H1 (cell line): ENCODE results near the gene PCDH9. TPM values are rescaled to one million over a fixed set of nuclear protein-coding genes. Genes with fewer than 3 reads are reported as not detected.

Source experiments
- CTCF ChIA-PET: fragments of 300-600 bp; sonication (Branson Sonifier 250); formaldehyde crosslinking; loops from one replicate; lab custom pipeline; 2021; ENCODE audit not compliant: partially characterized antibody; lab: Charles Lee
- POLR2A ChIA-PET: fragments of 300-600 bp; sonication (Branson Sonifier 250); formaldehyde crosslinking; loops from one replicate; lab custom pipeline; 2021; ENCODE audit warnings: inconsistent platforms; ENCODE audit not compliant: partially characterized antibody; lab: Charles Lee
- DNase-seq, 2 experiments: peaks; one replicate each; pipeline versions ENCODE4 v3.0.0 to v3.0.0-alpha.2; 2010 to 2022; ENCODE audit warnings: low spot score in 2 of 2, low read depth in 1 of 2, mixed read lengths in 1 of 2
- FAIRE-seq: peaks from 2 replicates; lab custom pipeline; 2011; peaks lifted over from hg19 to GRCh38; lab: Jason Lieb, UNC
- H2AFZ ChIP-seq: 2 replicates; pipeline ENCODE4 v1.8.1; 2012; ENCODE audit warnings: low read length, inconsistent platforms
- H2AK5ac ChIP-seq: 2 replicates; pipeline ENCODE4 v1.6.1; 2013; ENCODE audit warnings: low read depth, low read length
- H2BK120ac ChIP-seq: replicated peaks from 2 replicates; pipeline ENCODE3; 2013; ENCODE audit warnings: low read depth, low read length, inconsistent platforms
- H2BK12ac ChIP-seq: 2 replicates; pipeline ENCODE4 v1.6.1; 2013; ENCODE audit warnings: low read depth, low read length
- H2BK15ac ChIP-seq: 2 replicates; pipeline ENCODE4 v1.6.1; 2013; ENCODE audit warnings: low read length
- H2BK20ac ChIP-seq: 2 replicates; pipeline ENCODE4 v1.6.1; 2013; ENCODE audit warnings: low read length
- H2BK5ac ChIP-seq: 2 replicates; pipeline ENCODE4 v1.6.1; 2013; ENCODE audit warnings: low read depth, low read length
- H3K14ac ChIP-seq: 2 replicates; pipeline ENCODE4 v1.6.1; 2013; ENCODE audit warnings: inconsistent platforms; ENCODE audit not compliant: insufficient read length
- H3K18ac ChIP-seq: 2 replicates; pipeline ENCODE4 v1.6.1; 2013; ENCODE audit warnings: low read length; ENCODE audit errors: extremely low read depth
- H3K23ac ChIP-seq: 2 replicates; pipeline ENCODE4 v1.6.1; 2013; ENCODE audit warnings: inconsistent platforms; ENCODE audit not compliant: insufficient read length
- H3K23me2 ChIP-seq: 2 replicates; pipeline ENCODE4 v1.6.1; 2013; ENCODE audit warnings: low read depth, low read length
- H3K27ac ChIP-seq: 2 replicates; pipeline ENCODE4 v1.6.1; 2011; ENCODE audit warnings: low read depth, low read length, inconsistent platforms
- H3K27me3 ChIP-seq, 4 experiments: replicated peaks in 1 of 4; 1 replicate in 1 of 4; 2 replicates in 3 of 4; pipeline versions ENCODE4 v1.6.1 to v1.8.1; 2011 to 2013; ENCODE audit warnings: low read length in 3 of 4, mild to moderate bottlenecking in 3 of 4, inconsistent platforms in 2 of 4, mixed read lengths in 2 of 4, moderate library complexity in 1 of 4; ENCODE audit not compliant: control insufficient read depth in 3 of 4, insufficient read depth in 3 of 4; ENCODE audit errors: extremely low read depth in 1 of 4
- H3K36me3 ChIP-seq, 4 experiments: 2 replicates each; pipeline versions ENCODE4 v1.6.1 to v1.8.1; 2011 to 2013; ENCODE audit warnings: mild to moderate bottlenecking in 4 of 4, low read length in 3 of 4, moderate library complexity in 2 of 4, control low read depth in 1 of 4, inconsistent platforms in 1 of 4; ENCODE audit not compliant: insufficient read depth in 4 of 4, control insufficient read depth in 2 of 4
- H3K4ac ChIP-seq: replicated peaks from 2 replicates; pipeline ENCODE3; 2013; ENCODE audit warnings: low read length, low read depth, mixed read lengths, inconsistent platforms; ENCODE audit not compliant: insufficient read length
- H3K4me1 ChIP-seq, 4 experiments: replicated peaks in 1 of 4; 1 replicate in 1 of 4; 2 replicates in 3 of 4; pipeline versions ENCODE4 v1.6.1 to v1.8.1; 2011 to 2013; ENCODE audit warnings: low read length in 3 of 4, inconsistent platforms in 2 of 4, mixed read lengths in 1 of 4; ENCODE audit not compliant: insufficient read depth in 4 of 4, control insufficient read depth in 3 of 4
- H3K4me2 ChIP-seq, 2 experiments: 2 replicates each; pipeline versions ENCODE4 v1.6.1 to v1.8.1; 2011 to 2013; ENCODE audit warnings: low read depth in 2 of 2, low read length in 2 of 2, control low read depth in 1 of 2, inconsistent platforms in 1 of 2, mild to moderate bottlenecking in 1 of 2; ENCODE audit not compliant: insufficient read depth in 1 of 2
- H3K4me3 ChIP-seq, 4 experiments: fragments of 200-600, 300-600 bp in 1 of 4; sonication (generic), shearing (Covaris generic), sonication (Bioruptor Twin) in 1 of 4; 2 replicates each; pipeline versions ENCODE4 v1.5.1 to v1.8.1; 2011 to 2016; ENCODE audit warnings: low read length in 4 of 4, low read depth in 3 of 4, control low read depth in 2 of 4, inconsistent platforms in 2 of 4, mild to moderate bottlenecking in 2 of 4, mixed read lengths in 1 of 4, moderate library complexity in 1 of 4; ENCODE audit not compliant: insufficient read depth in 2 of 4; ENCODE audit errors: extremely low read depth in 1 of 4
- H3K56ac ChIP-seq: replicated peaks from 2 replicates; pipeline ENCODE3; 2013; ENCODE audit warnings: low read depth, mild to moderate bottlenecking, mixed read lengths, low read length, inconsistent platforms; ENCODE audit not compliant: insufficient read length
- H3K79me1 ChIP-seq: 2 replicates; pipeline ENCODE4 v1.6.1; 2013; ENCODE audit warnings: low read depth, low read length, control low read depth
- H3K79me2 ChIP-seq, 2 experiments: 2 replicates each; pipeline versions ENCODE4 v1.6.1 to v1.8.1; 2012 to 2013; ENCODE audit warnings: low read length in 2 of 2, mild to moderate bottlenecking in 2 of 2, inconsistent platforms in 1 of 2; ENCODE audit not compliant: insufficient read depth in 2 of 2, control insufficient read depth in 1 of 2
- H3K9ac ChIP-seq, 4 experiments: replicated peaks in 1 of 4; 1 replicate in 1 of 4; 2 replicates in 3 of 4; pipeline versions ENCODE4 v1.6.1 to v1.8.1; 2011 to 2013; ENCODE audit warnings: low read depth in 3 of 4, low read length in 3 of 4, control low read depth in 2 of 4, mild to moderate bottlenecking in 2 of 4, moderate library complexity in 2 of 4, inconsistent platforms in 1 of 4; ENCODE audit errors: extremely low read depth in 1 of 4
- H3K9me3 ChIP-seq, 2 experiments: 2 replicates each; pipeline versions ENCODE4 v1.6.1 to v1.8.1; 2012 to 2013; ENCODE audit warnings: mild to moderate bottlenecking in 2 of 2, moderate library complexity in 2 of 2, control low read depth in 1 of 2, inconsistent platforms in 1 of 2, low read depth in 1 of 2, low read length in 1 of 2, mixed read lengths in 1 of 2; ENCODE audit not compliant: insufficient read depth in 2 of 2
- H4K20me1 ChIP-seq, 2 experiments: replicated peaks in 1 of 2; 2 replicates each; pipeline versions ENCODE3 to v1.8.1; 2011 to 2013; ENCODE audit warnings: inconsistent platforms in 2 of 2, low read length in 2 of 2, mild to moderate bottlenecking in 1 of 2; ENCODE audit not compliant: insufficient read depth in 2 of 2, control insufficient read depth in 1 of 2
- H4K5ac ChIP-seq: 2 replicates; pipeline ENCODE4 v1.6.1; 2013; ENCODE audit warnings: low read length, low read depth, mixed read lengths, inconsistent platforms; ENCODE audit not compliant: insufficient read length
- H4K8ac ChIP-seq: 2 replicates; pipeline ENCODE4 v1.8.0; 2013; ENCODE audit warnings: mild to moderate bottlenecking, moderate library complexity, low read length, inconsistent platforms; ENCODE audit not compliant: insufficient read depth; ENCODE audit errors: extremely low read depth
- H4K91ac ChIP-seq: replicated peaks from 2 replicates; pipeline ENCODE3; 2013; ENCODE audit warnings: low read length, mixed read lengths, inconsistent platforms; ENCODE audit not compliant: insufficient read length
- ATF3 ChIP-seq: IDR thresholded peaks from 2 replicates; pipeline ENCODE4 v1.6.1; 2011; ENCODE audit warnings: low read depth, mild to moderate bottlenecking, low read length; ENCODE audit not compliant: insufficient read depth
- BCL11A ChIP-seq, 2 experiments: IDR thresholded peaks; one replicate each; pipeline ENCODE4 v1.6.1; 2011; ENCODE audit warnings: low read depth in 2 of 2, low read length in 2 of 2, mild to moderate bottlenecking in 2 of 2
- CREB1 ChIP-seq: IDR thresholded peaks from 2 replicates; pipeline ENCODE4 v1.6.1; 2012; ENCODE audit warnings: inconsistent platforms
- EP300 ChIP-seq, 2 experiments: IDR thresholded peaks; 1 replicate in 1 of 2; 2 replicates in 1 of 2; pipeline ENCODE4 v1.6.1; 2011 to 2012; ENCODE audit warnings: low read depth in 2 of 2, low read length in 2 of 2, mild to moderate bottlenecking in 2 of 2, borderline replicate concordance in 1 of 2, inconsistent platforms in 1 of 2, moderate library complexity in 1 of 2
- JUN ChIP-seq: IDR thresholded peaks from 2 replicates; pipeline ENCODE4 v1.6.1; 2011; ENCODE audit warnings: low read depth, mild to moderate bottlenecking, improper control_type of control experiment, low read length
- KDM1A ChIP-seq: fragments of 200-600, 300-600 bp; sonication (generic); IDR thresholded peaks from 2 replicates; pipeline ENCODE4 v1.7.1; 2016; ENCODE audit warnings: mild to moderate bottlenecking, low read length, borderline replicate concordance
- NRF1 ChIP-seq: IDR thresholded peaks from 2 replicates; pipeline ENCODE4 v1.6.1; 2011; ENCODE audit warnings: mild to moderate bottlenecking, low read depth, low read length, improper control_type of control experiment
- POLR2A ChIP-seq, 2 experiments: IDR thresholded peaks; 1 replicate in 1 of 2; 2 replicates in 1 of 2; pipeline ENCODE4 v1.6.1; 2011; ENCODE audit warnings: low read depth in 2 of 2, low read length in 2 of 2, mild to moderate bottlenecking in 2 of 2; ENCODE audit errors: control extremely low read depth in 1 of 2
- SAP30 ChIP-seq: fragments of 300-600 bp; sonication (generic); IDR thresholded peaks from 2 replicates; pipeline ENCODE4 v1.7.1; 2012; ENCODE audit warnings: low read length, moderate library complexity, mild to moderate bottlenecking, inconsistent platforms; ENCODE audit not compliant: insufficient read depth, insufficient replicate concordance
- SP4 ChIP-seq: IDR thresholded peaks from 2 replicates; pipeline ENCODE4 v1.6.1; 2012; ENCODE audit warnings: low read length, inconsistent platforms
- TAF1 ChIP-seq: IDR thresholded peaks from 2 replicates; pipeline ENCODE4 v1.6.1; 2011; ENCODE audit warnings: mild to moderate bottlenecking, low read depth, low read length
- WGBS, 2 experiments: shearing (Covaris generic) in 1 of 2; methylation state at CpG; one replicate each; pipeline versions ENCODE4 v1.1.6 to v1.1.7; 2013 to 2015; ENCODE audit warnings: low lambda C conversion rate in 2 of 2, mixed read lengths in 2 of 2, inconsistent platforms in 1 of 2, low coverage in 1 of 2, missing lambda C conversion rate in 1 of 2; ENCODE audit not compliant: insufficient replicate concordance in 2 of 2, insufficient coverage in 1 of 2, insufficient read length in 1 of 2; ENCODE audit errors: extremely low coverage in 1 of 2, missing lambda C conversion rate in 1 of 2; 5-methylcytosine and 5-hydroxymethylcytosine counted together
- polyA plus RNA-seq, 7 experiments: library from polyadenylated mRNA; depleted of rRNA in 3 of 7; stranded (reverse) in 5 of 7; unstranded in 2 of 7; fragments of >200 nt in 5 of 7; fragments of 200-250 nt in 2 of 7; gene quantifications; 1 replicate in 5 of 7; 2 replicates in 1 of 7; 4 replicates in 1 of 7; pipeline versions ENCODE4 v1.2.1 to v1.2.3, GENCODE V29; 2011 to 2013; ENCODE audit warnings: missing spikeins in 2 of 7, mixed read lengths in 2 of 7
- total RNA-seq: library from RNA; stranded (reverse); fragmentation: NEBNext Ultra II Directional; extraction: Animal tissue kit (Norgen Biotek cat#: 25700); gene quantifications from 2 replicates; pipeline ENCODE4 v1.2.1, GENCODE V29; 2021

The PCDH9 gene
- total and polyA plus RNA-seq, 2 of the 8 experiments (the other 6 are each of a cell fraction or from before 2014, with no cell fraction given) = 0.12 to 0.60 TPM

- no peak overlapping the region for H3K14ac ChIP-seq
- H4K5ac ChIP-seq = no peak overlapping the region
- H3K79me1 ChIP-seq = no peaks in the 10 kb centered on the region
- 86% methylated on average over 1 of the region's 1 CpG; no CpG with 5 or more reads in 1 of the 2 experiments for WGBS, 2 experiments
- no peaks in the 10 kb centered on the region for H3K4me1 ChIP-seq
- H3K56ac ChIP-seq = no peak overlapping the region
- H2AFZ ChIP-seq = no peak overlapping the region
- no peak overlapping the region for H3K23ac ChIP-seq
- no peak for FAIRE-seq
- ChIA-PET POLR2A (no interaction called here), CTCF (no interaction called here)
- no peak overlapping the region for H2AK5ac ChIP-seq
- no peak overlapping the region for H2BK5ac ChIP-seq
- no peak overlapping the region for H2BK20ac ChIP-seq
- no peak for DNase-seq
- H3K27ac ChIP-seq = no peak overlapping the region
- no peak overlapping the region for H3K9ac ChIP-seq
- no peaks in the 10 kb centered on the region for H3K23me2 ChIP-seq
- TF ChIP-seq JUN (no peak), BCL11A (IDR thresholded peaks at IDR 0.05; ENCODE audit: low read depth in 2 of 2, low read length in 2 of 2) (no peak), NRF1 (no peak), SAP30 (no peak), ATF3 (no peak), POLR2A (IDR thresholded peaks at IDR 0.05; ENCODE audit: control extremely low read depth in 1 of 2, low read depth in 2 of 2, low read length in 2 of 2) (no peak), EP300 (IDR thresholded peaks at IDR 0.05; ENCODE audit: borderline replicate concordance in 1 of 2, low read depth in 2 of 2, low read length in 2 of 2) (no peak), CREB1 (no peak), TAF1 (no peak), SP4 (no peak), KDM1A (no peak)
- TF ChIP-seq, all 59 proteins: peak for 0
- Histone ChIP-seq H2BK12ac (no peak overlapping the region), H3K27me3 (no peaks in the 10 kb centered on the region), H4K91ac (no peak overlapping the region), H4K20me1 (no peaks in the 10 kb centered on the region), H3K36me3 (no peaks in the 10 kb centered on the region), H3K9me3 (no peaks in the 10 kb centered on the region), H2BK15ac (no peak overlapping the region), H3K79me2 (no peaks in the 10 kb centered on the region), H3K4me2 (no peak overlapping the region), H2BK120ac (no peak overlapping the region), H3K18ac (no peak overlapping the region), H3K4ac (no peak overlapping the region), H4K8ac (no peak overlapping the region), H3K4me3 (no peak overlapping the region)
These were observed 62.7 kb downstream of the PCDH9 start for GRCh38 chr13:67167420-67167819.
